Glomerular visceral epithelial cell (primary cell): Measurements from ENCODE around the gene IQSEC1.

Experiments used
- DNase-seq: peaks from one replicate; pipeline ENCODE4 v3.0.0-alpha.2; 2016; ENCODE audit errors: extremely low spot score

IQSEC1 gene

DNA sequence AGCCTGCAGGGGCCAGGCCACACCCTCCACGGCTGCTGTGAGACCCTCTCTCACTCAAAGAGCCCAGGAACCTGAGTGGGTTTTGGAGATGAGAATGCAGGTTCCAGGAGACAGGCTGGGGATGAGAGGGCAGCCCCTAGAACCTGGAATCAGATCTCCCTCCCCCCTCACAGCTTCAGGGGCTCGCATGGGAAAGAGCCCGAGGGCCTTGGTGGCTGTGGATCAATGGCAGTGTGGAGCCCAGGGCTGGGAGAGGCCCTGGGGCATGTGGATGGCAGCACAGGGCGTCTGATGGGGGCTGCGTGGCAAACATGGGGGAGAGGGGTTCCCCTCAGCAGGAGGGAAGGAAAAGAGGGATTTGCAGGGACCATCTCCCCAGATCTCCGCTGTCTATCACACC is 119.0 kb downstream of the IQSEC1 start:
- DNase-seq: no peak

GRCh38 chr3:12953201-12953995 is 119.8 kb downstream of the IQSEC1 start:
- no peak for DNase-seq

DNA sequence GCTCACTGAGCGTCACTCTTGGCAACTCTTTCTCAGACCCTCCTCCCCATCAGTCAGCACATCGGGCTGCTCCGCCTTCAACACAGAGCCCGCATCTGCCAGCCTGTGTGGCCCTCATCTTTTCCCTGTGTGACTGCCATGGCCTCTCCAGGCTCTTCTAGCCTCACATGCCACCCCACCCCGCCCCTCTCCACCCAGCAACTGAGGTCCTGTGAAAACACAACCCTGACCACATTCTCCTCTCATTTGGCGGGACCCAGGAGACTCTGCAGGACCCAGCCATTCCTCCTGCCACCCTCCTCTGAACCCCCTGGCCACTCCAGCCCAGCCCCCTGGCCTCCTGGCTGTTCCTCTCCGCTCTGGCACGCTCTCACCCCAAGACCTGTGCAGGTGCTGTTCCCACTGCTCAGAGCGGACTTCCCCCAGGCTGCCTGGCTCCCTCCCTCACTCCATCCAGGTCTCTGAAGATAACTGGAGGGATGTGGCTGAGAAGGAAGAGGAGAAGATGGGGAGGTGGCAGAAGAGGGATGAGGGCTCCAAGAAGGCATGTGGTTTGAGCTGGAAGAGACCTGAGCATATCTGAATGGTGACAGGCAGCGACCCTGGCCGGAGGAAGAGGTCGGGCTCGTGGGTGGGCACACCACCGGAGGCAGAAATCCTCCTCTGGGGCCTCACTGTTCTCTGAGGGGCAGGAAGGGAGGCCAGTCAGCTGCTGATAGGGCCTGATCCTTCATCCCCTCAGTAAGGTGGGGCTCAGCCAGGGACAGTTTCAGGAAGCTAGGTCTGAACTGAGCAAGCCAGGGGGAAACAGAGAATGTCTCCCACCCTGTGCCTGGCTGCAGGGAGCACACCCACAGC is 120.7 kb downstream of the IQSEC1 start:
- DNase-seq: no peak

GRCh38 chr3:12948891-12949711 is 124.1 kb downstream of the IQSEC1 start:
- DNase-seq: peak; percentile 21

GRCh38 chr3:12948371-12948770 is 124.9 kb downstream of the IQSEC1 start:
- DNase-seq: peak; percentile 11

DNA sequence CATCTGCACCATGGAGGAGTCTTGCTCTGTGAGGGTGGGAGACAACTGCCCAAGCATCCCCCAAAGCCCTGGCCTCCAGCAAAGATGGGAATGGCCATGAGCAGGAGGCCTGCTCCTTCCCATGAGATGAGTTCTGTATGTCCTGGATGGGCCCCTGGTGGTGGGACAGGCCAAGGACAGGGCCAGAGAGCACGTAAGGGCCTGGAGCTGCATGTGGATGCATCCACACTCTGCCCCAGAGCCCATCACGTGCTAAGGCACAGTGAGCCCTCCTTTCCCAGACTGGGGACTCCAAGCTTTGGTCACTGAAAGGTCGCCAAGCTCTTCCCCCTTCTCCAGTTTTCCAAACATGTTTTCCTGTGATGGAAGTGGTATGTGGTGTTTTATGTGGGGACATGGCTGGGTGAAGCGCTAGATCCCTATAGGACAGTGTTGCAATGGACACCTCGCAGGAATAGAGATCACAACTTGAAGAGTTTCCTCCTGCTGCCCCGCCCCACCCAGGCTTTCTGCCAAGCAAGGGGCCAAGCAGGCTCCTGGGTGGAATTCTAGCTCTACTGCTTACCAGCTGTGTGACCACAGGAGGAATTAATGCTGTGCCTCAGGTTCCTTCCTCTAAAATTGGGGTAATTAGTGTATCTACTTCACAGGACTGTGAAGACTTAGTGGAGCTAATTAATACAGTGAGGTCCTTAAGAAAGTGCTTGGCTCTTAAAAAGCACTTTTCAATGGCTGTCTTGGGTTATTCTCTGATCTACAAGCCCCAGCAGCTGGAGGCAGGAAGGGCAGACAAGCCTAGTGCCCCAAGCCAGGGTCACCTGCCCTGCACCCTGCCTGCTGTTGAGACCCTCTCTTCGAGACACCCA is 125.5 kb downstream of the IQSEC1 start:
- DNase-seq: peak; percentile 61

GRCh38 chr3:12946649-12947316 is 126.4 kb downstream of the IQSEC1 start:
- no peak for DNase-seq

GRCh38 chr3:12946251-12946648 is 127.0 kb downstream of the IQSEC1 start:
- no peak for DNase-seq

- DNase-seq: no peak
Observed at GRCh38 chr3:12944849-12945248, 128.4 kb downstream of the IQSEC1 start.

DNA sequence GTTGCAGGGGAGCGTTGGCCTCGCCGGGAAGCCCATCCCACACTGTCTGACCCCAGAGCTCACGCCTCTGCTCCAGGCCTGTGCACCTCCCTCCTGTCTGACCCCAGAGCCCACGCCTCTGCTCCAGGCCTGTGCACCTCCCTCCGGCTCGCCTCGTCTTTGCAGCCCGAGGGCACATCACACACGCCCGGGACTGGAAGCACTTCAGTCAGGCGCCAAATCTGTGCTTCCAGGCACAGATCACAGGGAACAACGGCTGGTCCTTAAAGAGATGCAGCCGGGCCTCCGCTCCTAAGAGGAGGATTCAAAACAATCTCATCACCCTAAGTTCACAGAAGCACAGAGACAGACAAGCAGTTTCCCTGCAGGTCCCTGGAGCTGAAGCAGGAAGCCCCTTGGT is 128.8 kb downstream of the IQSEC1 start:
- DNase-seq: no peak

- DNase-seq: no peak
Observed at GRCh38 chr3:12943124-12944021, 129.9 kb downstream of the IQSEC1 start.

GRCh38 chr3:12941495-12942023 is 131.7 kb downstream of the IQSEC1 start:
- no peak for DNase-seq

- DNase-seq: no peak
Observed at GRCh38 chr3:12940854-12941253, 132.4 kb downstream of the IQSEC1 start.

GRCh38 chr3:12939137-12939536 is 134.1 kb downstream of the IQSEC1 start:
- no peak for DNase-seq

DNA sequence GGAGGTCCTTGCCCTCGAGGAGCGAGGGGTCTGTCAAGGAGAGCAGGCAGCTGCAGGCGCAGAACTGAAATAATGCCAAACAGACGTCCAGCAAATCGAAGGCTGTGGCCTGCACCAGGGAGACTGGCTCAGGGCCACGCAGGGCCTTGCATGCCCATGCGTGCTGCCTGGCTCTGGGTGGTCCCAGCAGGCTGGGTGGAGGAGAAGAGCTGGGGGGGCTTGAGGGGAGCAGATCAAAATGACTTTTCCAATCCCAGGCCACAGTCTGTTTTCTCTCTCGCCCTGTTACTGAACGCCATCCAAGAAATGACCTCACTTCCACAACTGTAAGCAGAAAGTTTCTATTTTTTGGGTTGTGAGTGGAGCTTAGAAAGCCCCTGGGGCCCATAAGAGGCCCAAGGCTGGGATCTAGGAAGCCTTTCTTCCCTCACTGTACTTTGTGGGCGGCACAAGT is 134.9 kb downstream of the IQSEC1 start:
- DNase-seq: no peak

DNA sequence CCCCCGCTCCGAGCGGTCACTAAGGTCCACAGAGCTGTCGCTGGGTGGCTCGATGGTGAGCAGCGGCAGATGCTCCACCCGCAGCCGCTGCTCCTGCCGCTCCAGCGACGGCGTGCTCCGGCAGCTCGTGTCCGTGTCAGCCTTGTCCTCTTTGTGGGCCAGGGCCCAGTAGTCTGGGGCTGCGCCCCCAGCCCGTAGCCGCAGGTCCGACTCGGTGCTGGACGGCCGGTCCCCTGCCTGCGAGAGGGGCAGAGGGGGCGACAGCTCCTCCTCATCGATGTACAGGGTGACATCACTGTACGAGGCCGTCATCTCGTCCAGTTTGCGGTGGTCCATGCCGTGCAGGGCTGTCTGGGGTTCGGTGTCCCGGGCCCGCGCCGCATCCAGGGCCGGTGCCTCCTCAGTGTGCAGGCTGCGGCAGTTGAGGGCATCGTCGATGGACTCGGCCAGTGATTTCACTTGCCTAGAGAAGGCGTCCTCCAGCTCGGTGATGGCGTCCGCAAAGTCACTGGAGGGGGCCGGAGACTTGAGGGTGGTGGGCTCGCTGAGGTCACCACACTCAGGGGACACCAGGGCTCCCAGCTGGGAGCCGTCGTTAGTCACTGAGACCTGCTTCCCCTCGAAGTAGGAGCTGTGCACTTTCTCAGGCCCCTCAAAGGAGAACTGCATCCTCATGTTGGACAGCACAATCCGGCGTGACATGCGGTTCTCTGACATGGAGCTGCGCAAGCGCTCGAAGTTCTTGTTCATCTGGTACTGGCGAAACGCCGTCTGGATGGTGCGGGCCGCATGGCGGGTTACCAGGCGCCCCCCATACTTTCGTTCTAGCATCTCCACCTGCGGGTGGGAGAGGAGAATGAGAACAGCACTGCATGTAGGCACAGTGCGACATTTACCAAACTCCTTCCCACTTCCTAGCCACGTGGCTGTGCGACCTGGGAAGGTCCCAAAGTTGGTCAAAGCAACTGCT is 137.1 kb downstream of the IQSEC1 start:
- no peak for DNase-seq

DNA sequence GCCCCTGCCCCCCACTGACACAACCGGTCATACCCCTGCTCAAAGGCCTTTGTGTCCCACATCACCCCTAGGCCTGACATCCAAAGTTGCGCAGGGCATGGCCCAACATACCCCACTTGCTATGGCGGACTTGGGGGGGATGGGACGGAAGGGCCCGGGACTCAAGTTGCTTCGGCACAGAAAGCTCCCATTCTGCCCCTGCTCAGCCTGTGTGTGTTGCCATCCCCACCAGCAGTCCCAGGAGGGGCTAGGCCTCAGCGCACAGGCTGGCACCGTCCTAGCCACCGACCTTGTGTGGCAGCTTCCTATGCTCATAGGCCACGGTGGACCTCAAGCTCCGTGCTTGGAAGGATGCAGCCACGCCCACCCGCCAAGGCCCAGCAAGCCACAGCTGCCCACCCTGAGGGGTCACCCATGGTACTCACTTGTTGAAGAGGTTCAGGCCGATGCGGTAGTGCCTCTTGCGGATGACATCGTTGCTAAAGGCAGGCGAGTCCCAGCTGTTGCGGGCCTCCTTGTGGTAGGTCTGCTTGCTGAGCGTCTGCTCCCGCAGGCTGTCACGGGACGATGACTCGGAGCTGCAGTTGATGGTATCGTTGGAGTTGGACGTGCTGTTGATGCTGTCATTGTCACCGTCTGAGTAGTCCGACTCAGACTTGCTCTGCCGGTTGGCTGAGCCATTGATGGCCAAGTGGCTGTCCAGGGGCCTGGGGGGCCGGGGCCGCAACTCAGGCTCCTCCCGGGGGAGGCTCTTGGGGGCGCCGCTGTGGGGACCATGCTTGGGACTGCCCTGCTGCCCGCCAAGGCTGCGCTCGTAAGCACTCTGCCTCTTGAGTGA is 138.0 kb downstream of the IQSEC1 start:
- DNase-seq: no peak
